Right atrium auricular region (tissue), 2 donors: ENCODE data around the gene ANTXR1. TPM values are rescaled to one million over a fixed set of nuclear protein-coding genes. Genes with fewer than 3 reads are reported as not detected.

Source experiments
- DNase-seq: peaks from one replicate; pipeline ENCODE4 v3.0.0-alpha.2; 2019; ENCODE audit warnings: low spot score
- H3K27ac ChIP-seq, 2 donors: fragments of 200-600 bp; sonication (generic); 1 replicate in 1 of 2; 2 replicates in 1 of 2; pipeline ENCODE4 v1.5.1; 2016 to 2019
- H3K27me3 ChIP-seq, 2 donors: fragments of 200-600 bp; sonication (generic); one replicate each; pipeline versions ENCODE4 v1.5.1 to v1.6.0; 2017 to 2019
- H3K36me3 ChIP-seq: fragments of 200-600 bp; sonication (generic); one replicate; pipeline ENCODE4 v1.5.1; 2016
- H3K4me1 ChIP-seq, 2 donors: fragments of 200-600 bp; sonication (generic); one replicate each; pipeline versions ENCODE4 v1.5.1 to v1.6.0; 2017 to 2019
- H3K4me3 ChIP-seq, 2 donors: fragments of 200-600 bp; sonication (generic); 1 replicate in 1 of 2; 2 replicates in 1 of 2; pipeline ENCODE4 v1.5.1; 2017 to 2019; ENCODE audit warnings: mild to moderate bottlenecking in 1 of 2, moderate library complexity in 1 of 2
- H3K9me3 ChIP-seq, 2 donors: fragments of 200-600 bp; sonication (generic); one replicate each; pipeline ENCODE4 v1.5.1; 2019
- total RNA-seq, 2 donors: library from RNA; depleted of rRNA; stranded (reverse); fragments of >200 nt; gene quantifications; one replicate each; pipeline ENCODE4 v1.1.0, GENCODE V29; 2016
- TF ChIP-seq, protein P1 (sequence below), 2 donors: fragments of 200-600 bp; sonication (generic); IDR thresholded peaks; one replicate each; pipeline ENCODE4 v1.5.1; 2019; ENCODE audit warnings: antibody characterized with exemption in 2 of 2

ANTXR1 gene
- total RNA-seq, 2 donors from 2014 or later: 27.3 to 52.2 TPM

DNA sequence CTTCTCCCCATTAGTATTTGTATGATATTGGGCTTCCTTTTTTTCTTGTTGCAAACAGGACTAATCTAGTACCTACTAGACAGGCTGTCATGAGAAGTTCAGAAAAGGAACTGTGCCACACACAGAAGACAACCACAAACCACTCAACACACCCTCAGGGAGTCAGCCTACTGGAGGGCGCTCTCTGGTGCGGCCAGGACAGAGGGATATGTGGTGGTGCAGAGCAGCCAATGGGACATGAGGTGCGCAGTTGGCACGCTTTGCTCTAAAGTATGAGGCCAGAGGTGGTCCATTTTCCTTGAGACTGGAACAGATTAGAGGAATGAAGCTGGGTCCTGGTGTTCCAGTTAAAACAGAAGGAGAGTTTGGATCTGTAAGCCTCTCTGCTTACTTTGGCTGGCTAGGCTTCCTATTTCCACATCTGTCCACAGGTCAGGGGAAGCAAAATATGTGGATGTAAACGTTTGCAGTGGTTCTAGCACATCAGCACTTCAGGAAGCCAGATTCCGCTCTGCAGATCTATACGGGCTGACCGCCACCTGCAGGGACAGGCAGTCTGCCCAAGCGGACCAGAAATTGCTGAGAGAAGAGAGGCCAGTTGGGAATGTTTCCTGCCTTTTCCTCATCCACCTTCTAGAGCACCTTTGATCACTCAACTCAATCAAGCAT is 260.0 kb downstream of the ANTXR1 start:
- no peak overlapping the region for H3K4me3 ChIP-seq
- no peak for DNase-seq
- TF ChIP-seq, protein P1, sequence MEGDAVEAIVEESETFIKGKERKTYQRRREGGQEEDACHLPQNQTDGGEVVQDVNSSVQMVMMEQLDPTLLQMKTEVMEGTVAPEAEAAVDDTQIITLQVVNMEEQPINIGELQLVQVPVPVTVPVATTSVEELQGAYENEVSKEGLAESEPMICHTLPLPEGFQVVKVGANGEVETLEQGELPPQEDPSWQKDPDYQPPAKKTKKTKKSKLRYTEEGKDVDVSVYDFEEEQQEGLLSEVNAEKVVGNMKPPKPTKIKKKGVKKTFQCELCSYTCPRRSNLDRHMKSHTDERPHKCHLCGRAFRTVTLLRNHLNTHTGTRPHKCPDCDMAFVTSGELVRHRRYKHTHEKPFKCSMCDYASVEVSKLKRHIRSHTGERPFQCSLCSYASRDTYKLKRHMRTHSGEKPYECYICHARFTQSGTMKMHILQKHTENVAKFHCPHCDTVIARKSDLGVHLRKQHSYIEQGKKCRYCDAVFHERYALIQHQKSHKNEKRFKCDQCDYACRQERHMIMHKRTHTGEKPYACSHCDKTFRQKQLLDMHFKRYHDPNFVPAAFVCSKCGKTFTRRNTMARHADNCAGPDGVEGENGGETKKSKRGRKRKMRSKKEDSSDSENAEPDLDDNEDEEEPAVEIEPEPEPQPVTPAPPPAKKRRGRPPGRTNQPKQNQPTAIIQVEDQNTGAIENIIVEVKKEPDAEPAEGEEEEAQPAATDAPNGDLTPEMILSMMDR (IDR thresholded peaks at IDR 0.05): no peak
- H3K9me3 ChIP-seq: no peaks in the 10 kb centered on the region
- H3K4me1 ChIP-seq: peaks cover 0 to 12% of the 10 kb centered on the region in 2 donors
- no peak overlapping the region for H3K27ac ChIP-seq
- no peaks in the 10 kb centered on the region for H3K27me3 ChIP-seq
- H3K36me3 ChIP-seq: no peaks in the 10 kb centered on the region

DNA sequence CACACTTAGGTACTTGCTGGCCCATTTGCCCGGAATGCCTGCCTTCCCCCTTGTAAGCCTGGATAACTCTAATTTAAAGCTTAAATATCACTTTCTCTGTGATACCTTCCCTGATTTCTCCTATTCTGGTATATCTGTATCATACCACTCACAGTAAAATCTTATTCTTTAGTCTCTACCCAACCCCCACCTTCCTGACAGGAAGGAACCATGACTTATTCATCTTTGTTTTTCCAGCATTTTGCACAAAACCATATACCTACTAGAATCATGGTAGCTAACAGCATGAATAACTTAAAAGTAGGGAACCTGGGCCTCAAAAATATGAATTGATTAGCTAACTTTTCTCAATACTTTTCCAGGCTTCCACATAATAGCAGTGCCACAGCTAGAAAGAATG is 262.5 kb downstream of the ANTXR1 start:
- Histone ChIP-seq H3K9me3 (no peaks in the 10 kb centered on the region), H3K27me3 (no peaks in the 10 kb centered on the region), H3K36me3 (no peaks in the 10 kb centered on the region), H3K4me3 (no peak overlapping the region), H3K4me1 (peaks cover 0 to 12% of the 10 kb centered on the region in 2 donors), H3K27ac (no peak overlapping the region)
- TF ChIP-seq, protein P1 (IDR thresholded peaks at IDR 0.05): no peak
- no peak for DNase-seq

DNA sequence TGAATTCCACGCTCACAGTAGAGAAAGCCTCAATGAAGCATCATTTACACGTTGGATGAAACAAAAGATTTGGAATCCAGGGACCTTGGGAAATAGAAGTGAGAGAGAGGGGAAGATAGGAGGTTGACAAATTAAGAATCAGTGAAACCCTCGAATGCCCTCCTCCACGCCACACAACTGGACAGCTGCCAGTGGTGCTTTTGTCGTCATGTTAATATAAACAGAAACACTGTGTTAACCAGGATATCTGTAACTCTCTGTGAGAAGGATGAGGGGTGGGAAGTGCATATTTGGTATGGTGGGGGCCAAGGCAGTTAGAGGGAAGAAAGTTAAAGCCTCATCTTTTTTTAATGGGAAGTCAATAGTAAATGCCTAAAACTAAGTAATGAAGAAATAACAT is 265.4 kb downstream of the ANTXR1 start:
- TF ChIP-seq, protein P1 (IDR thresholded peaks at IDR 0.05): no peak
- Histone ChIP-seq H3K36me3 (no peaks in the 10 kb centered on the region), H3K27me3 (no peaks in the 10 kb centered on the region), H3K4me1 (no peaks in the 10 kb centered on the region), H3K4me3 (no peak overlapping the region), H3K9me3 (no peaks in the 10 kb centered on the region), H3K27ac (no peak overlapping the region)
- no peak for DNase-seq

DNA sequence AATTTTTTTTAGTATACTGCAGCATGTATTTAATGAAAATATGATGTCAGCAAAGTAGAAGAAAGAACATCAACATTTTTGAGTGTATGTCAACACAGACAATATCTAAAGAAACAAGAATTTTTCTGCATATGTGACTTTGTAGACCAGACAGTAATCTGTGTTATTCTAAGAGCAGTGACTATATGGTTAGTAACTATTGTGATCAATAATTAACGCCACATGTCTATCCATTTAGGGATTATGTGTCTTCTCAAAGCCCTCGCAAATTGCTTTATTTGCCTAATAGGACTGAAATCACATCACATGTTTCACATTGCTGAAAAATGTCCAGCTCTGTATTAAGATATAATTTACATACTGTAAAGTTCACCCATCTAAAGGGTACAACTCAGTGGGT is 266.2 kb downstream of the ANTXR1 start:
- no peak for DNase-seq
- no peak overlapping the region for H3K4me3 ChIP-seq
- H3K9me3 ChIP-seq: no peaks in the 10 kb centered on the region
- H3K4me1 ChIP-seq: no peaks in the 10 kb centered on the region
- TF ChIP-seq, protein P1 (IDR thresholded peaks at IDR 0.05): no peak
- no peaks in the 10 kb centered on the region for H3K27me3 ChIP-seq
- H3K36me3 ChIP-seq: no peaks in the 10 kb centered on the region
- H3K27ac ChIP-seq: no peak overlapping the region

DNA sequence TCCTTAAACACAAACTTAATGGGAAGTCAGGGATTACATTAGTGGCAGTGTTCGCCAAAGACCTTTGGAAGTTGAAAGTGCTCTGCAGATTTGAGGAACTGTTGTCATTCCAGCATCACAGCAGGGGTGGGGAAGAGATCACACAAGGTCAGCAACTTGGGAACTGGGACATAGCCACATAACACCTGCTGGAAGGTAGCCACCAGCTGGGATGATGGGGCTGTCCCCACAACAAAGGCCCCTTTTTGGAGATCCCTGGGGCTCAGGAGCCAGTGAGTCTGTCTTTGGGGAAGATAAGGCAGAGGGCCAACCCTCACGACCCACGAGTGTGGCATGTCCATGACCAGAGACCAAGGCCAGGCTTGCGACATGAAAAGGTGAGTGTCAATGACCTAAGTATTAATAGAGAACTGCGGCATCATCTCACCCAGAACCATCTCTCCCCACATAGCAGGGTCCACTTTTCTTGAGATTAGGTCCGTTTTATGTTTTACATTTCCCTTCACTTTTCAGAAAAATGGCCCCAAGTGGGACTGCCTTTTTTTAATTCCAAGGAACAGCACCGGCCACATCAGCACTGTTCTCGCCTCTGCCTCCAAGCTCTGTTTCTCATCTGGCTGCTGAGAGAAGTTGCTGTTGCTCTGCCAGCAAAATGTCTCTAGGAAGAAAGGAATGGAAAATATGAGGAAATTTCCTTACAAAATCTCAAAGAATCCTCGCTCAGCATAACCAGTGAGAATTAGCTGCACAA is 267.1 kb downstream of the ANTXR1 start:
- Histone ChIP-seq H3K36me3 (no peaks in the 10 kb centered on the region), H3K27ac (no peak overlapping the region), H3K9me3 (no peaks in the 10 kb centered on the region), H3K4me3 (no peak overlapping the region), H3K27me3 (no peaks in the 10 kb centered on the region), H3K4me1 (no peaks in the 10 kb centered on the region)
- TF ChIP-seq, protein P1 (IDR thresholded peaks at IDR 0.05): no peak
- no peak for DNase-seq
